ENCODE results near the gene MFSD6L. TPM values are rescaled to one million over a fixed set of nuclear protein-coding genes. Genes with fewer than 3 reads are reported as not detected.

The MFSD6L gene
- total RNA-seq, 1 donor from 2014 or later: not detected

GRCh38 chr17:8822401-8823035, 23.4 kb upstream of the MFSD6L start:
- FAIRE-seq (no peak), DNase-seq (ENCODE audit: low read depth) (no peak)
- Histone ChIP-seq H3K27me3 (ENCODE audit: control insufficient read depth, insufficient read depth, low read length) (no peaks in the 10 kb centered on the region), H3K36me3 (ENCODE audit: control insufficient read depth, insufficient read depth, low read length) (no peaks in the 10 kb centered on the region), H3K4me3 (ENCODE audit: low read depth, low read length) (no peak overlapping the region)
- TF ChIP-seq CTCF (IDR thresholded peaks at IDR 0.05; ENCODE audit: insufficient read depth, low read length, severe bottlenecking): no peak

- DNase-seq (ENCODE audit: low read depth) (no peak), FAIRE-seq (no peak)
- Histone ChIP-seq H3K27me3 (ENCODE audit: control insufficient read depth, insufficient read depth, low read length) (no peaks in the 10 kb centered on the region), H3K36me3 (ENCODE audit: control insufficient read depth, insufficient read depth, low read length) (no peaks in the 10 kb centered on the region), H3K4me3 (ENCODE audit: low read depth, low read length) (no peak overlapping the region)
- TF ChIP-seq CTCF (IDR thresholded peaks at IDR 0.05; ENCODE audit: insufficient read depth, low read length, severe bottlenecking): no peak
Measured at GRCh38 chr17:8821446-8822105, 22.4 kb upstream of the MFSD6L start.

GRCh38 chr17:8820311-8821010, 21.3 kb upstream of the MFSD6L start:
- no peak for TF ChIP-seq CTCF (IDR thresholded peaks at IDR 0.05; ENCODE audit: insufficient read depth, low read length, severe bottlenecking)
- no peak overlapping the region for H3K4me3 ChIP-seq (ENCODE audit: low read depth, low read length)

GRCh38 chr17:8818654-8819330, 19.6 kb upstream of the MFSD6L start:
- Histone ChIP-seq H3K4me3 (ENCODE audit: low read depth, low read length) (no peak overlapping the region), H3K36me3 (ENCODE audit: control insufficient read depth, insufficient read depth, low read length) (no peaks in the 10 kb centered on the region), H3K27me3 (ENCODE audit: control insufficient read depth, insufficient read depth, low read length) (no peaks in the 10 kb centered on the region)
- peak; percentile 28 for FAIRE-seq
- TF ChIP-seq CTCF (IDR thresholded peaks at IDR 0.05; ENCODE audit: insufficient read depth, low read length, severe bottlenecking): no peak
- DNase-seq (ENCODE audit: low read depth): no peak

More at GRCh38 chr17:8820311-8821010, 21.3 kb upstream of the MFSD6L start:
- no peaks in the 10 kb centered on the region for H3K27me3 ChIP-seq (ENCODE audit: control insufficient read depth, insufficient read depth, low read length)
- FAIRE-seq: no peak
- DNase-seq (ENCODE audit: low read depth): no peak
- H3K36me3 ChIP-seq (ENCODE audit: control insufficient read depth, insufficient read depth, low read length): no peaks in the 10 kb centered on the region

DNA sequence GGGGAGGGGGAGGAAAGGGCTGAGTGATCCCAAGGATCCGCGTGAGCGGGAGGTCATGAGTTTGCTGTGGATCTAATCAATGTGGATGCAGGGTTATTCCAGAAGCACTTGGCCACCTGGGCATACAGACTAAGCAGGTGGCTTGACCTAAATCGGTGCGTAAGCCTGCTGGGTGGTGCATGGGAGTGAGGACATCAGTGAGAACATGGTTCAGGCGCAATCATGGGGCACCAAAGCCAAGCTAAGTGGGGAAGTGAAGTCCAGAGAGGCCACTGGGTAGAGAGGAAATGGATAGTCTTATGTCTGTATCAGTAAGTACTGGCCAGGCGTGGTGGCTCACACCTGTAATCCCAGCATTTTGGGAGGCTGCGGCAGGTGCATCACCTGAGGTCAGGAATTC, 18.9 kb upstream of the MFSD6L start:
- TF ChIP-seq CTCF (IDR thresholded peaks at IDR 0.05; ENCODE audit: insufficient read depth, low read length, severe bottlenecking): no peak
- DNase-seq (ENCODE audit: low read depth): no peak
- FAIRE-seq: no peak
- H3K36me3 ChIP-seq (ENCODE audit: control insufficient read depth, insufficient read depth, low read length): no peaks in the 10 kb centered on the region
- no peak overlapping the region for H3K4me3 ChIP-seq (ENCODE audit: low read depth, low read length)
- H3K27me3 ChIP-seq (ENCODE audit: control insufficient read depth, insufficient read depth, low read length): no peaks in the 10 kb centered on the region

Data from bronchial epithelial cell (primary cell).